ENCODE measurements around the gene OR6J1.

GRCh38 chr14:22597265-22597664 is 46.9 kb downstream of the OR6J1 start:
- no peak for TF ChIP-seq EZH2 (IDR thresholded peaks at IDR 0.05)
- no peak for TF ChIP-seq POLR2AphosphoS5 (IDR thresholded peaks at IDR 0.05; ENCODE audit: borderline replicate concordance, low read depth, low read length)
